ENCODE measurements around the gene KLHL21.
"Not testable (repeated sequence)": the region's sequence is repeated elsewhere in the genome, so short reads cannot be mapped to it uniquely, and the experiment has no call there.

Gene KLHL21

DNA sequence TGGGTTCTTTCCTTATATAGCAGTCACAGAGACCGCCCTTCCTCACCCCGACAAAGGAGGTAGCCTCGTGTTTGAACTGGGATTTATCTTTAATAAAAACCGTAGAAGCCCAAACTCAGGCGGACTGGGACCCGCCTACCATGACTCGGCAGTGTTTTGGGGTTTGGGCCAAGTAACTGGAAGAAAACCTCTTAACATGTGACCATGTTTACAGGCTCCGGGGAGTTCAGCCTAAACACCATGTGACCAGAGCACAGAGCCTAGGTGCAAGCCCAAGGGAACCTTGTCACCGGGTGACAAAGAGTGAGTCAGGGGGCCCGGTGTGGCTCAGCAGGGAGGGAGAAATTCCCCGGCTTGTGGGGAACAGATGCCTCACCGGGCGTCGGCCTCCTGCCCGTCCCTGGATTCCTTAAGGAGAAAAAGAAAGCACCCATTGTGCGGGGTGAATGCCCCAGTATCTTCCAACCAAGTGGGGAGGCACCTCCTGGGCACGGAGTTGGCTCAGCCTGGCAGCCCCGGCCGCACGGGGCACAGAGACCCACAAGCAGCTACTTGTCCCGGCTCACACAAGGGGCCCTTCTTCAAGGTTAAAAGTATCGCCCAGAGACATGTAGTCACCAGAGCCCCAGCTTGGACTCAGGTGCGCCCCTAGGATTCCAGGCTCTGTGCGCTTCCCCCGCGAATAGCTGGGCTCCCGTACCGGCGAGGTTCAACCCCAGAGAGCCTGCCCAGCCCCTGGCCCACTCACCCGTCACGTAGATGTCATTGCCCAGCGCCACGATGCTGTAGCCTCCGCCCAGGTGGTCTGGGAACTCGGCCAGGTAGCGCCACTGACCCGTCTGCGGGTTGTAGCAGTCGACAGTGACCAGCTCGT, 1.4 kb downstream of the KLHL21 start:
- H3K36me3 ChIP-seq (ENCODE audit: insufficient read depth, low read length) = peaks cover 41% of the 10 kb centered on the region
- H3K9me2 ChIP-seq (ENCODE audit: low read depth, low read length) = no peaks in the 10 kb centered on the region
- H3K4me2 ChIP-seq (ENCODE audit: low read length) = peak overlapping the region; percentile 99
- TF ChIP-seq, protein P1, sequence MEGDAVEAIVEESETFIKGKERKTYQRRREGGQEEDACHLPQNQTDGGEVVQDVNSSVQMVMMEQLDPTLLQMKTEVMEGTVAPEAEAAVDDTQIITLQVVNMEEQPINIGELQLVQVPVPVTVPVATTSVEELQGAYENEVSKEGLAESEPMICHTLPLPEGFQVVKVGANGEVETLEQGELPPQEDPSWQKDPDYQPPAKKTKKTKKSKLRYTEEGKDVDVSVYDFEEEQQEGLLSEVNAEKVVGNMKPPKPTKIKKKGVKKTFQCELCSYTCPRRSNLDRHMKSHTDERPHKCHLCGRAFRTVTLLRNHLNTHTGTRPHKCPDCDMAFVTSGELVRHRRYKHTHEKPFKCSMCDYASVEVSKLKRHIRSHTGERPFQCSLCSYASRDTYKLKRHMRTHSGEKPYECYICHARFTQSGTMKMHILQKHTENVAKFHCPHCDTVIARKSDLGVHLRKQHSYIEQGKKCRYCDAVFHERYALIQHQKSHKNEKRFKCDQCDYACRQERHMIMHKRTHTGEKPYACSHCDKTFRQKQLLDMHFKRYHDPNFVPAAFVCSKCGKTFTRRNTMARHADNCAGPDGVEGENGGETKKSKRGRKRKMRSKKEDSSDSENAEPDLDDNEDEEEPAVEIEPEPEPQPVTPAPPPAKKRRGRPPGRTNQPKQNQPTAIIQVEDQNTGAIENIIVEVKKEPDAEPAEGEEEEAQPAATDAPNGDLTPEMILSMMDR (IDR thresholded peaks at IDR 0.05; ENCODE audit: low read length) = peak; percentile 14; the same call in 1 of the 2 replicates
- TF ChIP-seq EZH2 (IDR thresholded peaks at IDR 0.05; ENCODE audit: borderline replicate concordance, low read length) = no peak
- peak overlapping the region; percentile 95 for H3K9ac ChIP-seq (ENCODE audit: low read length)
- no peaks in the 10 kb centered on the region for H4K20me1 ChIP-seq (ENCODE audit: insufficient read depth, low read length)
- H2AFZ ChIP-seq (ENCODE audit: low read length) = no peak overlapping the region
- no peaks in the 10 kb centered on the region for H3K27me3 ChIP-seq (ENCODE audit: insufficient read depth, low read length)
- peaks cover 56% of the 10 kb centered on the region for H3K4me1 ChIP-seq (ENCODE audit: insufficient read depth, low read length, severe bottlenecking)
- H3F3A ChIP-seq (ENCODE audit: insufficient read depth, low read length) = no peaks in the 10 kb centered on the region
- H3K79me2 ChIP-seq (ENCODE audit: insufficient read depth, low read length) = peaks cover 27% of the 10 kb centered on the region
- H3K9me3 ChIP-seq (ENCODE audit: low read length) = no peaks in the 10 kb centered on the region
- H3K4me3 ChIP-seq (ENCODE audit: low read depth, low read length, poor library complexity, severe bottlenecking) = peak overlapping the region; percentile 78
- H3K27ac ChIP-seq (ENCODE audit: low read depth, low read length, poor library complexity, severe bottlenecking) = peak overlapping the region; percentile 81

- H3K4me1 ChIP-seq (ENCODE audit: insufficient read depth, low read length, severe bottlenecking) = peaks cover 56% of the 10 kb centered on the region
These were observed 2.1 kb downstream of the KLHL21 start for GRCh38 chr1:6600410-6601048.

DNA sequence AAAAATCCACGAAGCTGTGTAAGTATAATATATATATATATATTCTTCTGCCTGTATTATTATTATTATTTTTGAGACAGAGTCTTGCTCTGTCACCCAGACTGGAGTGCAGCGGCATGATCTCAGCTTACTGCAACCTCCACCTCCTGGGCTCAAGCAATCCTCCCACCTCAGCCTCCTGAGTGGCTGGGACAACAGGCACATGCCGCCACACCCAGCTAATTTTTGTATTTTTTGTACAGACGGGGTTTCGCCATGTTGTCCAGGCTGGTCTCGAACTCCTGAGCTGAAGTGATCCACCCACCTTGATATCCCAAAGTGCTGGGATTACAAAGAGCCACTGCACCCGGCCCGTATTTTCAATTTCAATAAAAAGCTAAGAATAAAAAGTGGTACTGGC, 2.7 kb downstream of the KLHL21 start:
- Histone ChIP-seq H3K27ac (ENCODE audit: low read depth, low read length, poor library complexity, severe bottlenecking) (peak overlapping the region; percentile 81), H3K9ac (ENCODE audit: low read length) (peak overlapping the region; percentile 95), H3K4me2 (ENCODE audit: low read length) (peak overlapping the region; percentile 99), H3K79me2 (ENCODE audit: insufficient read depth, low read length) (peaks cover 27% of the 10 kb centered on the region), H3K4me3 (ENCODE audit: low read depth, low read length, poor library complexity, severe bottlenecking) (peak overlapping the region; percentile 78), H3K4me1 (ENCODE audit: insufficient read depth, low read length, severe bottlenecking) (peaks cover 56% of the 10 kb centered on the region), H3K36me3 (ENCODE audit: insufficient read depth, low read length) (peaks cover 54% of the 10 kb centered on the region)
- H3F3A ChIP-seq (ENCODE audit: insufficient read depth, low read length); H3K27me3 ChIP-seq (ENCODE audit: insufficient read depth, low read length); H3K9me2 ChIP-seq (ENCODE audit: low read depth, low read length); H3K9me3 ChIP-seq (ENCODE audit: low read length); H2AFZ ChIP-seq (ENCODE audit: low read length); H4K20me1 ChIP-seq (ENCODE audit: insufficient read depth, low read length): not testable (repeated sequence)

More at GRCh38 chr1:6600410-6601048, 2.1 kb downstream of the KLHL21 start:
- Histone ChIP-seq H3F3A (ENCODE audit: insufficient read depth, low read length) (no peaks in the 10 kb centered on the region), H3K79me2 (ENCODE audit: insufficient read depth, low read length) (peaks cover 27% of the 10 kb centered on the region), H3K27me3 (ENCODE audit: insufficient read depth, low read length) (no peaks in the 10 kb centered on the region), H3K9me3 (ENCODE audit: low read length) (no peaks in the 10 kb centered on the region), H4K20me1 (ENCODE audit: insufficient read depth, low read length) (no peaks in the 10 kb centered on the region), H3K27ac (ENCODE audit: low read depth, low read length, poor library complexity, severe bottlenecking) (peak overlapping the region; percentile 81), H2AFZ (ENCODE audit: low read length) (no peak overlapping the region), H3K9ac (ENCODE audit: low read length) (peak overlapping the region; percentile 95), H3K4me2 (ENCODE audit: low read length) (peak overlapping the region; percentile 99), H3K4me3 (ENCODE audit: low read depth, low read length, poor library complexity, severe bottlenecking) (peak overlapping the region; percentile 78), H3K36me3 (ENCODE audit: insufficient read depth, low read length) (peaks cover 49% of the 10 kb centered on the region), H3K9me2 (ENCODE audit: low read depth, low read length) (no peaks in the 10 kb centered on the region)
- TF ChIP-seq EZH2 (IDR thresholded peaks at IDR 0.05; ENCODE audit: borderline replicate concordance, low read length) = no peak
- TF ChIP-seq, protein P1 (IDR thresholded peaks at IDR 0.05; ENCODE audit: low read length) = no peak
